ENCODE measurements around the gene ALDH6A1.

The ALDH6A1 gene

GRCh38 chr14:74049876-74050495 lies 34.3 kb downstream of the ALDH6A1 start:
- no peak for DNase-seq (ENCODE audit: low read depth)

DNA sequence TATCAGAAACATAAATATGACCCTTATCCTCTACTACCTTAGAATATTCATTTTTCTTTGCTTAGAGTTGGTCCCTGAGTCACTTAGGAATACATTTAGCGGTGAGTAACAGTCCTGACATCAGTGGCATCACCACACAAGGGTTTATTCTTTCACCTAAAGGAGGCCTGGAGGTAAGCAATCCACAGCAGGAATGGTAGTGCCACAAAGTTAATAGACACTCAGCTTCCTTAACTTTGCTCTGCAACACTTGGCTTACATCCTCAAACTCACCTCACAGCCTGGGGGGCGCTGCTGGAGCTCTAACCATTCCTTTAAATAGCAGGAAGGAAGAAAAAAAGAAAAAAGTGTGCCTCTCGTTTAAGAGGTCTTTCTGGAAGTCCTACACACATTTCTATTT lies 36.0 kb downstream of the ALDH6A1 start:
- DNase-seq (ENCODE audit: low read depth) = no peak

DNA sequence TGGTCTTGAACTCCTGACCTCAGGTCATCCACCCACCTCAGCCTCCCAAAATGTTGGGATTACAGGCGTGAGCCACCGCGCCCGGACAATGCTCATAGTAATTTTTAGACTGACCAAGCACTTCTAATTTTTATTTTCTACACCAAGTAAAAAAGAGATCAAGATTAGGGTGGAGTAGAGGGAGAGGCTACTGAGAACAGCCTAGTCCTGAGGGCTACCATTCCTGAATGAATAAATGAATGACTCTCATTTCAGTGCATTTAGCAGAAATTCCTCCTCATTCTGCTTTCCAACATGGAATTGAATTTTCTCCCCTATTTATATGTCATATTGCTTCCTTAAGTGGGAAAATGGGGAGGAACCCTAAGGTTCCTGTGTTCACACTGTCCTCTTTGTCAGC lies 38.7 kb downstream of the ALDH6A1 start:
- DNase-seq (ENCODE audit: low read depth) = no peak

- no peak for DNase-seq (ENCODE audit: low read depth)
These were observed 42.0 kb downstream of the ALDH6A1 start for GRCh38 chr14:74042296-74042695.

DNA sequence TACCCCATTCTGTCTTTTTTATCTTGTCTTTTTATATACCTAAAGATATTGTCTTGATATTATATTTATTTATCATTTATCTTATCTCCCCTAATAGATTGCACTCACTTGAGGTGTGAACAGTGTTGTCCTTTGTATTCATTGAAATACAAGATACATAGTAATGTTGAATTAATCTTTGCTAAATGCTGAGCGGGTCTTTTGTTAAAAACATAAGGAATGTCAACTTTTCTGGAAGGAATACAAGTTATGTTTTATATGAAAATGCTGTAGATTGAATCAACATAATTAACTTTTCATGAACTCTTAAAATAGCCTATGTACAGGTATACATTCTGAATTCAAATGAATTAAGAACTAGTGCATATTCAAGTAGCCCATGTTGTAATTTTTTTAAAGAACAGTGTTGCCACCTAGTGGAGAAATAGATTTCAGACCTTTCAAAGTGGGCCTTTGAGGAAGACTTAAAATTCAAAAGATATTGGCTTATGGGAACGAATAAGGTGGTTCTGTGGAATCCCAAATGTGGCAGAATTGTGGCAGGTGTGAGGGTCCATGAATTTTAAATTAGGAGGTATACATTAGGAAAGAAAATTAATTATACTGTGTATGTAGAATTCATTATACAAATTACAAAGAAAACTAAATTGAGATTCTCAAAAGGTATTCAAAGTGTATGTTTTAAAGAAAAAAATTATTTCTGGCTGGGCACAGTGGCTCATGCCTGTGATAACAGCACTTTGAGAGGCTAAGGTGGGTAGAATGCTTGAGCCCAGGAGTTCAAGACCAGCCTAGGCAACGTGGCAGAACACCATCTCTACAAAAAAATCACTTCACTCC lies 46.0 kb downstream of the ALDH6A1 start:
- no peak for DNase-seq (ENCODE audit: low read depth)

DNA sequence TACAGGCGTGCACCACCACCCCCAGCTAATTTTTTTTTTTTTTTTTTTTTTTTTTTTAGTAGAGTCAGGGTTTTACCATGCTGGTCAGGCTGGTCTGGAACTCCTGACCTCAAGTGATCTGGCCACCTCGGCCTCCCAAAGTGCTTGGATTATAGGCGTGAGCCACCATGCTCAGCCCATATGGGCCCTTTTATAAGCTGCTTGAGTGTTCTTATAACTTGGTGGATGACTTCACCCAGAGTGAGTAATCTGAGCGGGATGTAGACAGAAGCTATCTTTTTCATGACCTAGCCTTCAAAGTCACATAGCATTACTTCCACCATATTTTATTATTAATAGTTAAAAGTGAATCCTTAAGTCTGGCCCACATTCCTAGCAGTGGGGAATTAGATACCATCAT lies 48.7 kb downstream of the ALDH6A1 start:
- DNase-seq (ENCODE audit: low read depth) = no peak

GRCh38 chr14:74034572-74034971 lies 49.7 kb downstream of the ALDH6A1 start:
- DNase-seq (ENCODE audit: low read depth) = no peak

- DNase-seq (ENCODE audit: low read depth) = no peak
These were observed 55.1 kb downstream of the ALDH6A1 start for GRCh38 chr14:74029136-74029535.

DNA sequence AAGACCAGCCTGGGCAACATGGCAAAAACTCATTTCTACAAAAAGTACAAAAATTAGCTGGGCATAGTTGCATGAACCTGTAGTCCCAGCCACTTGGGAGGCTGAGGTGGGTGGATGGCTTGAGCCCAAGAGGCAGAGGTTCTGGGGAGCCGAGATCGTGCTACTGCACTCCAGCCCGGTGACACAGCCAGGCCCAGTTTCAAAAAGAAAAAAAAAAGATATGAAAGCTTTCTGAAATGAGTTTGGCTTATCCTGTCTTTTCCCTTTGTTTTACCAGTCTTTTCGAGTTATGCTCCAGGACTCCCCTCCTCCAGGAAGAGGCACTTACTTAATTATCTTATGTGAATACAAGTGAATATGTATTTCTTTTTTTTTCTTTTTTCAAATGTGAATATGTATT lies 61.9 kb downstream of the ALDH6A1 start:
- DNase-seq (ENCODE audit: low read depth) = no peak

DNA sequence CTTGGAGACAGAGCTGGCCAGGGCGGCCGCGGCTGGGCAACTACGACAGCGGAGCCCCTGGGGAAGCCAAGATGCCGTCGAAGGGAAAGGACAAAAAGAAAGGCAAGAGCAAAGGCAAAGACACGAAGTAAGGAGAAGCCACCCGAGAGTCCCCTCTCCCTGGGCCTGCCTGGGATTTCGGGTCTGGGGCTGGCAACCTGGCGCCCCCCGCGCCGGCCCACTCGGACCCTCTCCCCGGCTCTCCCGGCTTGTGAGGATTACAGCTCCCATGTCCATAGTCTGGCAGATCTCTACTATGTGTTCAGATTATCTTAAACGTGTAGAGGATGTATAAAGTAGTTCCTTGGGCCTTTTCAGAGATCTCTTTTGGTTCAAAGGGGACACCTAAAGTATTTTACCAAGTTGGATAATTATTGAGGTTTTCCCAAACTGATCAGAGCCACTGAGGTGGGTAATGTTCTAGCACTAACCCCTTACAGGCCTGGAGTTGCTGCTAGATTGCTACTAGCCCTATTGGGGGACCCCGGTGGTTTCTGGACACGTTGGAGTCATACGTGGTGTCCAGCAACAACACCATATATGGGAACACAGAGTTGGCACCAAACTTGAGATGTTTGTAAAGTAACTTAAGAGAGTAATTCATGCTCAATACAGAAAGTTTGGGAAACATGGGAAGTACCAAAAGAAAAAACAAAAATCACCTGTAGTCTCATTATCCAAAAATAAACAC lies 64.7 kb downstream of the ALDH6A1 start:
- DNase-seq (ENCODE audit: low read depth) = no peak

GRCh38 chr14:74018586-74019407 lies 65.5 kb downstream of the ALDH6A1 start, which contains the start of the genes BBOF1 and ENTPD5:
TSS of gene BBOF1 (plus strand) at chr14:74019349. CDS start at chr14:74019479, 130 bp downstream.
TSS of gene ENTPD5 (minus strand) at chr14:74019288. CDS start at chr14:73988102, 31,186 bp downstream.
- DNase-seq (ENCODE audit: low read depth) = peak; percentile 66

DNA sequence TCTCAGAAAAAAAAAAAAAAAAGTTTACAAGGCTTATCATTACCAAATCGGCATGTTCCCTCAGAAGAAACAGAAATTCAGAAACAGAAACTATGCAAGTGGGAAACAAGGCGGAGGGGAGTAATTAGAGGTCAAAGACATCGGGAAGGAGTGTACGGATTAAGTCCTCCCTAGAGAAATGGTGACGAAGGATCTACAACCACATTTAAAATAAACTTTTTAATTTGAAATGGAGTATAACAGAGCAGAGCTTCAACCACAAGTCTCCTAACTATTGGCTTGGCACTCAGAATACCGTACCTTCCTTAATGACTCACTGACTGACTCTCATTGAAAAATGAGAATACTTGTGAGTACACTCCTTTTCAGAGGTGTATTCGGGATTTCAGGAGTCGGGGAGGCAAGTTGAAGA lies 66.1 kb downstream of the ALDH6A1 start:
- DNase-seq (ENCODE audit: low read depth) = no peak

- DNase-seq (ENCODE audit: low read depth) = no peak
These were observed 68.3 kb downstream of the ALDH6A1 start for GRCh38 chr14:74015963-74016362.

DNA sequence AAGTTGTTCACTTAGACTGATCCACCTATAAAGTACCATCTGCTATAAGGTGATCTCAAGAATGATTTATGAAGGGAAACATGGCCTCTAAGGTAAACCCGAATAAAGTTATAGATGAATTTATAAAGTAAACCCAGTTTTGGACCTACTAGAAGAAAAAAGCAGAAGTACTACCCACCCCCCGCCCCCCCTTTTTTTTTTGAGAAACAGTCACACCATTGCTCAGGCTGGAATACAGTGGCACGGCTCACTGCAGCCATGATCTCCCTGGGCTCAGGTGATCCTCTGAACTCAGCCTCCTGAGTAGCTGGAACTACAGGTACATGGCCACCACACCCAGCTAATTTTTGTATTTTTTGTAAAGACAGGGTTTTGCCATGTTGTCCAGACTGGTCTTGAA lies 69.1 kb downstream of the ALDH6A1 start:
- no peak for DNase-seq (ENCODE audit: low read depth)

GRCh38 chr14:74014299-74014698 lies 70.0 kb downstream of the ALDH6A1 start:
- DNase-seq (ENCODE audit: low read depth) = no peak

DNA sequence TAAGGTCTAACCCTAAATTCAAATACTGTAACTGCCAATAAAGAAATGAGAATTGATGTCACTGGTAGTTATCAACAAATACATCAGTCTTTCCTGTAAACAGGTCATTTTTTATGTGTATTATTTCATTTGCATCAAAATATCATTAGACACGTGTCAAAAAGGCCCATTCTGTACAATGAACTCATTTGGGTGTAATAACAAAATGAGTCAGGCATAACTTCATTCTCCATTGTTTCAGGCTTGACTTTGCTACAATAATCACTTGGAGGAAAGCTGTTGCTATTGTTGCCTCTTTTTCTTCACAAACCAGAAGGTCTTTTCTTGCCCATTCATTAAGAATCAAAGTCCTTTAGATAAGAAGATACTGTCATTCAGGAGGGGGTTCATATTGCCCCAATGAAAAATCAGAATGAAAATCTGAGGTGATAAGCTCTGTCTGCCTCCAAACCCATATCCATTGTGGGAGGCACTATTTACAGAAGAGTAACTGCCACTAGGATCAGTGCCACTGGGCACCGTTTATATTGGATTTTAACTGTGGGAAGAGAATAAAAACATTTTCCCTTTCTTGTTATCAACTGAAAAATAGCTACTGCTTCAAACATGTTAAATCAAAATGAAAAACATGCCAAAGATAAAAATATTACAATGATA lies 75.3 kb downstream of the ALDH6A1 start:
- DNase-seq (ENCODE audit: low read depth) = no peak

Measured in stimulated activated CD8-positive, alpha-beta memory T cell treated with anti-CD3 and anti-CD28 coated beads, Interleukin-15, amount 100 ng/mL, for 1 hour (primary cell).